H9 (cell line): ENCODE results near the gene COL4A1. TPM values are rescaled to one million over a fixed set of nuclear protein-coding genes. Genes with fewer than 3 reads are reported as not detected.

ENCODE experiments used
- DNase-seq: peaks from one replicate; pipeline ENCODE4 v3.0.0-alpha.2; 2017
- H2AFZ ChIP-seq: one replicate; pipeline ENCODE4 v1.6.1; 2013; ENCODE audit warnings: mild to moderate bottlenecking, low read length, control low read depth, moderate library complexity
- H2AK5ac ChIP-seq: 2 replicates; pipeline ENCODE4 v1.6.1; 2013; ENCODE audit warnings: low read length, control low read depth, mixed read lengths; ENCODE audit not compliant: insufficient read length
- H2BK120ac ChIP-seq: one replicate; pipeline ENCODE4 v1.6.1; 2013; ENCODE audit warnings: low read depth, mild to moderate bottlenecking, low read length, control low read depth, inconsistent platforms; ENCODE audit not compliant: poor library complexity, severe bottlenecking
- H2BK12ac ChIP-seq: 2 replicates; pipeline ENCODE4 v1.6.1; 2013; ENCODE audit warnings: low read length, control low read depth, mixed read lengths, low read depth; ENCODE audit not compliant: insufficient read length
- H2BK15ac ChIP-seq: 2 replicates; pipeline ENCODE4 v1.6.1; 2013; ENCODE audit warnings: low read depth, low read length, control low read depth
- H2BK20ac ChIP-seq: one replicate; pipeline ENCODE4 v1.6.1; 2013; ENCODE audit warnings: low read depth, mild to moderate bottlenecking, low read length, control low read depth, inconsistent platforms; ENCODE audit not compliant: poor library complexity, severe bottlenecking
- H2BK5ac ChIP-seq: 2 replicates; pipeline ENCODE4 v1.6.1; 2013; ENCODE audit warnings: low read length, control low read depth, mixed read lengths; ENCODE audit not compliant: insufficient read length
- H3K14ac ChIP-seq: 2 replicates; pipeline ENCODE4 v1.6.1; 2013; ENCODE audit warnings: low read length, control low read depth; ENCODE audit not compliant: insufficient read depth
- H3K18ac ChIP-seq: 2 replicates; pipeline ENCODE4 v1.6.1; 2013; ENCODE audit warnings: low read depth, mild to moderate bottlenecking, mixed read lengths, low read length, control low read depth; ENCODE audit not compliant: insufficient read length
- H3K23ac ChIP-seq: 2 replicates; pipeline ENCODE4 v1.6.1; 2013; ENCODE audit warnings: low read length, control low read depth, mixed read lengths, low read depth; ENCODE audit not compliant: insufficient read length
- H3K23me2 ChIP-seq: 2 replicates; pipeline ENCODE4 v1.6.1; 2013; ENCODE audit warnings: low read depth, mild to moderate bottlenecking, mixed read lengths, low read length, control low read depth; ENCODE audit not compliant: insufficient read length, poor library complexity, severe bottlenecking
- H3K27ac ChIP-seq: 2 replicates; pipeline ENCODE4 v1.5.1; 2013; ENCODE audit warnings: low read length, control low read depth, mixed read lengths, low read depth; ENCODE audit not compliant: insufficient read length
- H3K27me3 ChIP-seq: 2 replicates; pipeline ENCODE4 v1.6.1; 2013; ENCODE audit warnings: low read length, control low read depth, inconsistent platforms; ENCODE audit not compliant: insufficient read depth
- H3K4ac ChIP-seq: 2 replicates; pipeline ENCODE4 v1.6.1; 2013; ENCODE audit warnings: low read depth, mild to moderate bottlenecking, control low read depth, inconsistent platforms, low read length, moderate library complexity
- H3K4me1 ChIP-seq: 2 replicates; pipeline ENCODE4 v1.6.1; 2013; ENCODE audit warnings: low read length, control low read depth, inconsistent platforms; ENCODE audit not compliant: insufficient read depth
- H3K4me2 ChIP-seq: 2 replicates; pipeline ENCODE4 v1.6.1; 2013; ENCODE audit warnings: low read length, control low read depth, mixed read lengths; ENCODE audit not compliant: insufficient read length, insufficient read depth
- H3K56ac ChIP-seq: 2 replicates; pipeline ENCODE4 v1.6.1; 2013; ENCODE audit warnings: low read depth, mild to moderate bottlenecking, mixed read lengths, low read length, control low read depth; ENCODE audit not compliant: insufficient read length
- H3K79me1 ChIP-seq: 2 replicates; pipeline ENCODE4 v1.6.1; 2013; ENCODE audit warnings: low read depth, mild to moderate bottlenecking, moderate library complexity, low read length, control low read depth, inconsistent platforms; ENCODE audit not compliant: insufficient read depth, poor library complexity, severe bottlenecking
- H3K79me2 ChIP-seq: 2 replicates; pipeline ENCODE4 v1.6.1; 2013; ENCODE audit warnings: low read length, control low read depth, inconsistent platforms; ENCODE audit not compliant: insufficient read depth
- H3K9ac ChIP-seq: 2 replicates; pipeline ENCODE4 v1.6.1; 2013; ENCODE audit warnings: low read length, control low read depth, mixed read lengths; ENCODE audit not compliant: insufficient read length; ENCODE audit errors: extremely low read depth
- H3K9me3 ChIP-seq: one replicate; pipeline ENCODE4 v1.6.1; 2013; ENCODE audit warnings: low read depth, low read length, inconsistent platforms; ENCODE audit not compliant: control insufficient read depth
- H3T11ph ChIP-seq: one replicate; pipeline ENCODE4 v1.6.1; 2013; ENCODE audit warnings: mild to moderate bottlenecking, low read length, control low read depth, inconsistent platforms
- H4K20me1 ChIP-seq: one replicate; pipeline ENCODE4 v1.6.1; 2013; ENCODE audit not compliant: control insufficient read depth, insufficient read length, insufficient read depth
- H4K5ac ChIP-seq: 2 replicates; pipeline ENCODE4 v1.6.1; 2013; ENCODE audit warnings: low read depth, mild to moderate bottlenecking, mixed read lengths, low read length, control low read depth; ENCODE audit not compliant: insufficient read length
- H4K8ac ChIP-seq: replicated peaks from 2 replicates; pipeline ENCODE4 v1.6.1; 2013; ENCODE audit warnings: low read length, control low read depth, mixed read lengths, low read depth; ENCODE audit not compliant: insufficient read length
- H4K91ac ChIP-seq: 2 replicates; pipeline ENCODE4 v1.6.1; 2013; ENCODE audit warnings: low read depth, mild to moderate bottlenecking, moderate library complexity, mixed read lengths, low read length, control low read depth; ENCODE audit not compliant: insufficient read length
- H3K27ac Mint-ChIP-seq, 3 experiments: 2 replicates in 2 of 3; 3 replicates in 1 of 3; pipeline ENCODE4 v1.8.0; 2020 to 2021; ENCODE audit warnings: mixed read lengths in 3 of 3, mild to moderate bottlenecking in 1 of 3, moderate library complexity in 1 of 3
- H3K27me3 Mint-ChIP-seq: 2 replicates; pipeline ENCODE4 v1.8.0; 2021; ENCODE audit warnings: low read depth, mild to moderate bottlenecking, moderate library complexity, mixed read lengths
- H3K36me3 Mint-ChIP-seq, 3 experiments: 2 replicates in 2 of 3; 3 replicates in 1 of 3; pipeline ENCODE4 v1.8.0; 2020 to 2021; ENCODE audit warnings: low read depth in 3 of 3, mixed read lengths in 3 of 3; ENCODE audit not compliant: insufficient read depth in 1 of 3
- H3K4me1 Mint-ChIP-seq, 2 experiments: 2 replicates each; pipeline ENCODE4 v1.8.0; 2020; ENCODE audit warnings: mixed read lengths in 2 of 2
- H3K4me3 Mint-ChIP-seq, 2 experiments: 2 replicates in 1 of 2; 3 replicates in 1 of 2; pipeline ENCODE4 v1.8.0; 2020 to 2021; ENCODE audit warnings: mild to moderate bottlenecking in 2 of 2, mixed read lengths in 2 of 2, moderate library complexity in 1 of 2
- H3K9me3 Mint-ChIP-seq, 2 experiments: 2 replicates in 1 of 2; 3 replicates in 1 of 2; pipeline ENCODE4 v1.8.0; 2020; ENCODE audit warnings: mild to moderate bottlenecking in 2 of 2, mixed read lengths in 2 of 2, moderate library complexity in 1 of 2
- WGBS: extraction: QIAGEN DNeasy Blood & Tissue Kit; methylation state at CpG from one replicate; pipeline ENCODE4 v1.1.7; 2013; ENCODE audit warnings: missing lambda C conversion rate, low lambda C conversion rate, mixed read lengths; ENCODE audit not compliant: insufficient read length; ENCODE audit errors: extremely low coverage; 5-methylcytosine and 5-hydroxymethylcytosine counted together
- total RNA-seq: library from RNA; stranded (reverse); gene quantifications from 2 replicates; pipeline ENCODE4 v1.2.1, GENCODE V29; 2021
- TF ChIP-seq, protein P1 (sequence below): fragments of 200-600 bp; sonication (generic); conservative IDR thresholded peaks from 3 replicates; pipeline ENCODE4 v1.8.0; 2021; ENCODE audit warnings: antibody characterized with exemption, mild to moderate bottlenecking

The COL4A1 gene
- total RNA-seq, 1 experiment from 2014 or later, result 73.1 TPM

- no peak overlapping the region for H3K18ac ChIP-seq
- H2BK12ac ChIP-seq, result no peak overlapping the region
- peaks cover 40 to 47% of the 10 kb centered on the region in 2 experiments for H3K4me1 Mint-ChIP-seq
- H2AK5ac ChIP-seq, result no peak overlapping the region
- H3K9me3 Mint-ChIP-seq, result no peaks in the 10 kb centered on the region; a peak in 1 of 5 replicates
- H2BK20ac ChIP-seq, result no peak overlapping the region
- no peaks in the 10 kb centered on the region for H3K79me1 ChIP-seq
- peak overlapping the region; percentile 75 to 86 for H3K4me3 Mint-ChIP-seq
- no peaks in the 10 kb centered on the region; the same call in 1 of the 2 replicates for H3K27me3 ChIP-seq
- H3K4me1 ChIP-seq, result no peaks in the 10 kb centered on the region
- no CpG with 5 or more reads among the region's 6 CpGs for WGBS
- no peak overlapping the region for H2BK15ac ChIP-seq
- H3K36me3 Mint-ChIP-seq, result peaks cover 6 to 7% (median 6%) of the 10 kb centered on the region in 3 experiments
- TF ChIP-seq, protein P1, sequence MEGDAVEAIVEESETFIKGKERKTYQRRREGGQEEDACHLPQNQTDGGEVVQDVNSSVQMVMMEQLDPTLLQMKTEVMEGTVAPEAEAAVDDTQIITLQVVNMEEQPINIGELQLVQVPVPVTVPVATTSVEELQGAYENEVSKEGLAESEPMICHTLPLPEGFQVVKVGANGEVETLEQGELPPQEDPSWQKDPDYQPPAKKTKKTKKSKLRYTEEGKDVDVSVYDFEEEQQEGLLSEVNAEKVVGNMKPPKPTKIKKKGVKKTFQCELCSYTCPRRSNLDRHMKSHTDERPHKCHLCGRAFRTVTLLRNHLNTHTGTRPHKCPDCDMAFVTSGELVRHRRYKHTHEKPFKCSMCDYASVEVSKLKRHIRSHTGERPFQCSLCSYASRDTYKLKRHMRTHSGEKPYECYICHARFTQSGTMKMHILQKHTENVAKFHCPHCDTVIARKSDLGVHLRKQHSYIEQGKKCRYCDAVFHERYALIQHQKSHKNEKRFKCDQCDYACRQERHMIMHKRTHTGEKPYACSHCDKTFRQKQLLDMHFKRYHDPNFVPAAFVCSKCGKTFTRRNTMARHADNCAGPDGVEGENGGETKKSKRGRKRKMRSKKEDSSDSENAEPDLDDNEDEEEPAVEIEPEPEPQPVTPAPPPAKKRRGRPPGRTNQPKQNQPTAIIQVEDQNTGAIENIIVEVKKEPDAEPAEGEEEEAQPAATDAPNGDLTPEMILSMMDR, result no peak
- H3K79me2 ChIP-seq, result peaks cover 2% of the 10 kb centered on the region; the same call in 1 of the 2 replicates
- no peaks in the 10 kb centered on the region for H4K20me1 ChIP-seq
- no peak overlapping the region for H3K23ac ChIP-seq
- H4K91ac ChIP-seq, result no peak overlapping the region
- H4K8ac ChIP-seq, result no peak overlapping the region
- H3K27ac Mint-ChIP-seq, result no peak overlapping the region
- H3K9me3 ChIP-seq, result no peaks in the 10 kb centered on the region
- H3K9ac ChIP-seq, result peak overlapping the region; percentile 28
- peak; percentile 13 for DNase-seq
- H3K27me3 Mint-ChIP-seq, result peaks cover 36% of the 10 kb centered on the region
- H3K14ac ChIP-seq, result no peak overlapping the region
- H3K4ac ChIP-seq, result no peak overlapping the region
- H2BK5ac ChIP-seq, result no peak overlapping the region
- no peak overlapping the region for H3K56ac ChIP-seq
- no peak overlapping the region for H3K27ac ChIP-seq
- no peak overlapping the region for H2AFZ ChIP-seq
- H3T11ph ChIP-seq, result no peak overlapping the region
- H4K5ac ChIP-seq, result no peak overlapping the region
- H3K23me2 ChIP-seq, result peaks cover 20% of the 10 kb centered on the region
- peak overlapping the region; percentile 70 for H3K4me2 ChIP-seq
- H2BK120ac ChIP-seq, result no peak overlapping the region
Measured at GRCh38 chr13:110305949-110306339, 1.0 kb downstream of the COL4A1 start.
